GM19240 (cell line): ENCODE results near the gene ERICH4.
A peak's percentile ranks its signal among the peaks of the same experiment; 100 is the strongest.
"Not testable (repeated sequence)": the region's sequence is repeated elsewhere in the genome, so short reads cannot be mapped to it uniquely, and the experiment has no call there.

ENCODE experiments used
- DNase-seq: peaks from one replicate; pipeline ENCODE4 v3.0.0; 2011; ENCODE audit warnings: low spot score; ENCODE audit not compliant: insufficient read length

The ERICH4 gene

GRCh38 chr19:41442473-41443355 lies at the start of gene ERICH4:
Gene ERICH4 (plus strand): TSS chr19:41443156. CDS start chr19:41443170, 14 bp downstream.
- no peak for DNase-seq

GRCh38 chr19:41395355-41395754 lies 47.6 kb upstream of the ERICH4 start:
- no peak for DNase-seq

- DNase-seq = peak; percentile 97
These were observed 45.6 kb upstream of the ERICH4 start, which contains the start of the genes BCKDHA and EXOSC5 for GRCh38 chr19:41397086-41398049. Gene BCKDHA (plus strand): TSS chr19:41397818. CDS start chr19:41397828, 10 bp downstream. Gene EXOSC5 (minus strand): TSS chr19:41397359. CDS start chr19:41397328, 31 bp downstream.

- no peak for DNase-seq
These were observed 44.9 kb upstream of the ERICH4 start for GRCh38 chr19:41398050-41398418.

GRCh38 chr19:41398598-41398997 lies 44.4 kb upstream of the ERICH4 start:
- DNase-seq = no peak

- no peak for DNase-seq
These were observed 43.9 kb upstream of the ERICH4 start for GRCh38 chr19:41399091-41399490.

- DNase-seq = no peak
These were observed 43.4 kb upstream of the ERICH4 start for GRCh38 chr19:41399525-41399924.

- DNase-seq = no peak
These were observed 41.5 kb upstream of the ERICH4 start for GRCh38 chr19:41401483-41401882.

- DNase-seq = no peak
These were observed 40.9 kb upstream of the ERICH4 start for GRCh38 chr19:41402010-41402409.

- DNase-seq = no peak
These were observed 39.6 kb upstream of the ERICH4 start for GRCh38 chr19:41403181-41403970.

- DNase-seq = no peak
These were observed 37.2 kb upstream of the ERICH4 start for GRCh38 chr19:41405776-41406175.

- DNase-seq = no peak
These were observed 35.7 kb upstream of the ERICH4 start for GRCh38 chr19:41407271-41407670.

- no peak for DNase-seq
These were observed 34.7 kb upstream of the ERICH4 start for GRCh38 chr19:41408256-41408655.

GRCh38 chr19:41408846-41409245 lies 34.1 kb upstream of the ERICH4 start:
- DNase-seq = not testable (repeated sequence)

GRCh38 chr19:41409288-41409687 lies 33.7 kb upstream of the ERICH4 start:
- no peak for DNase-seq

GRCh38 chr19:41410336-41411054 lies 32.5 kb upstream of the ERICH4 start:
- DNase-seq = no peak

- no peak for DNase-seq
These were observed 31.6 kb upstream of the ERICH4 start for GRCh38 chr19:41411100-41411967.

- no peak for DNase-seq
These were observed 31.0 kb upstream of the ERICH4 start for GRCh38 chr19:41411968-41412265.

- no peak for DNase-seq
These were observed 30.0 kb upstream of the ERICH4 start for GRCh38 chr19:41412953-41413352.

GRCh38 chr19:41413947-41414346 lies 29.0 kb upstream of the ERICH4 start:
- no peak for DNase-seq
